Fibroblast of skin of left biceps (primary cell): ENCODE data around the gene CPNE2.

Experiments used
- DNase-seq, 2 experiments: peaks; one replicate each; pipeline ENCODE4 v3.0.0-alpha.2; 2013; ENCODE audit warnings: low read depth in 2 of 2

CPNE2 gene

DNA sequence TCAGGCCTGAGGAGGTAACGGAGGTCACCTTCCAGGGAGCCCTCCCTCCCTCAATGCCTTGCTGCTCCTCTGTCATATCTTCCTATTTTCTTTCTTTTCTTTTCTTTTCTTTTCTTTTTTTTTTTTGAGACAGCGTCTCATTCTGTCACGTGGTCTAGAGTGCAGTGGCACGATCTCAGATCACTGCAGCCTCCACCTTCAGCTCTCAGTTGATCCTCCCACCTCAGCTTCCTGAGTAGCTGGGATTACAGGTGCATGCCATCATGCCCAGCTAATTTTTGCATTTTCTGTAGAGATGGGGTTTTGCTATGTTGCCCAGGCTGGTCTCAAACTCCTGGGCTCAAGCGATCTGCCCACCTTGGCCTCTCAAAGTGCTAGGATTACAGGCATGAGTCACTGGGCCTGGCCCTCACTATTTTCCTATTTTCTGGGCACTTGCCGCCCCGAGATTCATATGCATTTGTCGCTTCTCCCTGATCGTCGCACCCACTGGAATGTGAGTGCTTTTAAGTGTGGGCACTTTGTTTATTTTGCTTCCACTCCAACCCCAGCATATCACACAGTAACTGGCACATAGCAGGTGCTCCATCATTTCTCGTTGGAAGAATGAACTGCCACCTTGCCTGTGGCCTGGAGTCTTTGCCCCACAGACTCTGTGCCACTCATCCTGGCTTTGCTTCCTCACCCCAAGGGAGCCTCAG lies 31.7 kb downstream of the CPNE2 start:
- DNase-seq = no peak

DNA sequence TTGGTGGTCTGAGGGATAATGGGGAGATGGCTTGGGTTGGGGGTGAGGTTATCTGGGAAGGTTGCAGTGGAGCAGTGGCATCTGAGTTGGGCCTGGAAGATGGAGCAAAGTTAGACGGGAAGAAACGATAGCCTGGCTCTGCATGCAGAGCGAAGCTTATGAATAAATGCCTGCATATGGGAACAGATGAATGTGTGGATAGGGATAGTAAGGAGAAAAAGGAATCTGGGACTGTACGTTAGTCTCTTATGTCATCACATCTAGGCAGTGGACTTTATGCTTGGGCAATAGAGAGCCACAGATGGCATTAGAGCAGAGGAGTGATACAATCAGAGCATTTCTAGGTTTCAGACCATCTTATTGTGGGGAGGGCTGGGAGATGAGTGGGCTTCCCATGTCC lies 33.0 kb downstream of the CPNE2 start:
- no peak for DNase-seq

DNA sequence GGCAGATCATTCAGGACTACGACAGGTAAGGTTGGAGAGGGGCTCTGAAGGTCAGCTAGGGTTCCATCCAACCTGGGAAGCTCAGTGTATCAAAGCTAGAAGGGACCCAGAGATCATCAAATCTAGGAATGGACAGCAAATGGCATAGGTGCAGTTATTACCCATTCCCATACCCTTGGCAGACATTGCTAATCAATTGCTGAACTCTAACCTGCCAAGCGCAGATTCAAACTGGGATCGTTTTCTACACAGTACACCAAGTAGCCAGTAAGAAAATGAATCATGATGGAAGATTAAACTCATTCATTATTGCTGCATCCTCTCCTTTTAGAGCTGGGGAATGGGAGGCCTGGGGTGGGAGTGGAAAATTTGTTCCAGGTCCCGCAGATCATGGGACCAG lies 33.6 kb downstream of the CPNE2 start:
- DNase-seq = no peak

DNA sequence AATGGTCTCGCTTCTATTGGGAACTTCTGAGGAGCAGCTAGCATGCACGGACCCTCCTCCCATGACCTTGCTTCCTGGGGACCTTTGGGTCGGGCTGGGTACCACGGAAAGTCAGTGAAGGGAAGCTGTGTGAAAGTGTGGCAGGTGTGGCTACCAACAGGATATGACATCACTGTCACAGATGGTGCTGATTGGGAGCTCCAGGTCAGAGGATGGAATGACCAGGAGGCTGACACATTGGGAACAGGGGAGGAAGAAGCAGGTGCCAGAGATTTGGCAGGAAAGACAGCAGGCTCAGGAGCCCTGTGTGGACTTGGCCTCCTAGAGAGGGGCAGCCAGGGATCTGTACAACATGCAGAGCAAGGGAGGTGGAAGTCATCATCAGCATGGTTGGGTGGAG lies 34.0 kb downstream of the CPNE2 start:
- no peak for DNase-seq

DNA sequence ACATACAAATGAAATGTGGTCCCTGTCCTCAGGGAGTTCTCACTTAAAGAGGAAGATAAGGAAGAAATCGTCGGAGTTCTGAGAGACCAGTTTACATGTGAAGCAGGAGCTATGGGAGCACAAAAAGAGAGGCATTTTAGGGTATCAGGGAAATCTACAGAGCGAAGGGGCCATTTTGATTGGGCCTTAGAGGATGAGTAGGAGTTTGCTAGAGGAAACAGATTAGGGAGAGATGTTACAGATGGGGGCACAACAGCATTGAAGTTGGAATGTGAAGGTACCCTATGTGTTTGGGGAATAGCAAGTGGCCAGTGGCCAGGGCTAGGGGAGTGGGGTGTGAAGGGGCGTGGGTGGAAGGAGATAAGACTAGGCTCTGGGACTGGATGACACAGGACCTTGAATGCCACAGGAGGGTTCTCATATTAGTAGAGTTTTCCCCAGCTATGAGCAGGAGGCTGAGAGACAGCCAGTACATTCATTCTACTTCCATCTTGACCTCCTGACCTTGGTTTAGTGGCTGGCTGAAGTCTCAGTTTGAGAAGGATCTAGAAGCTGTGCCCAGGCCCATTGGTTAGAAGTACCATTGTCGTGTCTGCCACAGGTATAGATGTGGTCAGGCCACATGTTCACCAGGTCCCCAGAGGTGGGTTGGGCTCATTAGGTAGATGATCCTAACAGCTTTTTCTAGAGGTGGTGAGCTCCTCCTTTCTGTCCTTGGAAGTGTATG lies 34.8 kb downstream of the CPNE2 start:
- DNase-seq = no peak

DNA sequence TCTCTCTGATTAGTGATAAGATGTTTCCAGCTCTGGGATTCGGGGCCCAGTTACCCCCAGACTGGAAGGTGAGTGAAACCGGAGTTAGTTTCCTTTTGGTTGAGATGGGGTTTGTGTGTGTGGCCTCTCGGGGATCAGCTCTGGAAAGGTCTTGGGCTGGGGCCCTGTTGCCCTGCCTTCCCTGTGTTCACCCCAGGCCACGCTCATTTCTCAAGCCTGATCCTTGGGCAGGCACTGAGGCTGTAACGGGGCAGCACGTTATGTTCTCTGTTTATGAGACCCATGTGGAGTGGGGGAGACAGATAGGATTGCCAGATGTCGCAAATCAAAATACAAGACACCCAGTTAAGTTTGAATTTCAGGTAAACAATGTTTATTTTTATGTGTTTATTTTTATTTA lies 35.5 kb downstream of the CPNE2 start:
- DNase-seq = no peak

DNA sequence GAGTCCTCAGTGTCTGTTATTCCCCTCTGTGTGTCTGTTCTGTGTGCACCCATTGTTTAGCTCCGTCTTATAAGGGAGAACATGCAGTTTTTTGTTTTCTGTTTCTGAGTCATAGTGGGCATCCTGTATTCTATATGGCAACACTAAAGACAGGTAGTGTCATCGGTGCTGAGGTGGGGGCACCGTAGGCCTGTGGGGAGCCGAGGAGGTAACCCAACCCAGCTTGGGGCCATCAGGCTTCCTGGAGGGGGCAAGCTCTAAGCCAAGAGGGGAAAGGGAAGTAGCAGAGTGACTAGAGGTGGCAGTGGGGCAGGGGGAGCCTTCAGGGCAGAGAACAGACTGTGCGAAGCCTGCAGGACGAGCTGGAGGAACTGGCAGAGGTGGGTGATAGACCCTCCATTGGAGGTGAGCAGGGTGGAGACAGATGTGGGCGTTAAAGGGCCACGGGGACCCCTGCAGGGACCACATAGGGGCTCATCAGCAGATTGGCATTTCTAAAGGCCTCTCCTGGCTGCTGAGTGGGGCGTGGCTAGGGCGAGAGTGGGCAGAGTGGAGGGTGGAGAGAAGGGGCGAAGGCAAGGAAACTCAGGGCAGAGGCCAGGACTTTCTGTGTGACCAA lies 36.5 kb downstream of the CPNE2 start:
- no peak for DNase-seq

DNA sequence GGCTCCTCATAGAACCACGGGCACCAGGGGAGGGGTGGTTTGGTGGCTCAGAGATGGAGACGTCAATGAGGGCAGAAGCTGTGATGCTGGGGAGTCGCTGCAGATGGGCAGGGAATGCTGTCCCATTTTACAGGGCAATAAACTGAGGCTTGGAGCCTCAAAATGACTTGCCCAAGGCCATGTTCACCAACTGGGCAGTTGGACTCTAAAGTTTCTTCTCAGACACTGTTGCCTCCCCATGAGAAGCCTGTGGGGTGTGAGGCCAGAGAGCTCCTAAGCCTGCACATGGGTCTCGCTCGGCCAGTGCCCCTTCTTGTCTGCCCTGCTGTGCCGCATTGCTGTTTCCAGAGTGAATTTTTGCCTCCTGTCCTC lies 38.6 kb downstream of the CPNE2 start:
- DNase-seq = no peak

DNA sequence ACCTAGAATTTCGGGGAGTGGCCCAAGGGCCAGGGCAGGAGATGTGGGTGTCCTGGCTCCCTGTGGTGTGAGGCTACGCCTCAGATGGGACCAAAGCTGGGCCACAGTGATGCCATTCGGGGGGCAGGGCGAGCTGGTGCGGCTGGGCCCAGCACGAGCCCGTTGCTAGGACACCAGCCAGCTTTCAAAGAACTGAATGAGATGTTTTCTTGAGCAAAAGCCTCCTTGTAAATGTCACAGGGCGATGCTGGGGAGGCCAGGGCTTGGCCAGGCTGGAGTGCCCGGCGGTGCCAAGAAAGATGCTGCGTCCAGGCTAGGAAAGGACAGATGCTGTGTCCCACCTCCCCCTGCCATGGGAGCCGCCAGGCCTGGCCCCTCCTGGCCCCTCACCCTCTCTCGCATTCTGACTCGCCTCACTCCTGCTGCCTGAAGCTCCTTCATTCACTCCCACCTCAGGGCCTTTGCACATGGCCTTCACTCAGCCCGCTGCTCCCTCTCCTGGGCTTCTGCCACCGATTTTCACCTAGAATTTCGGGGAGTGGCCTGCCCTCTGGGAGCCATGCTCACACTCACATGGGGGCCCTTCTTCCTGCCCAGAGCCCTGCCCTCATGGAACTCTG lies 39.1 kb downstream of the CPNE2 start:
- no peak for DNase-seq

DNA sequence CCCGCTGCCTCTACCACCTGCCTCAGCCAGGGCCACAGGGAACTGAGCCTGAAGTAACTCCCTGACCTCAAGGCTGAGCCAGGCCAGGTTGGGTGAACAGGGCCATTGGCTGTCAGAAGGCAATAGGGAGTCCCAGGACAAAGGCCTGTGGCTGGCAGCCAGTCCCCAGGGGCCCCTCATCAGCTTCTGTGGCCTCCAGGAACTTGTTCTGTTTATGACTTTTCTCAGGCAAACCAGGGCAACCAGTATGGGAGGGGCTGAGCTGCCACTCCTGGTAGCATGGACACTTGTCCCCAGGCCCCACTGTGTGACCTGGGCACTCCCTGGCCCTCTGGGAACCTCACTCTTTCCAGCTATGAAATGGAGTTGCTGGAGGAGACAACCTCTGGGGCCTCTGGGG lies 40.1 kb downstream of the CPNE2 start:
- DNase-seq = no peak

DNA sequence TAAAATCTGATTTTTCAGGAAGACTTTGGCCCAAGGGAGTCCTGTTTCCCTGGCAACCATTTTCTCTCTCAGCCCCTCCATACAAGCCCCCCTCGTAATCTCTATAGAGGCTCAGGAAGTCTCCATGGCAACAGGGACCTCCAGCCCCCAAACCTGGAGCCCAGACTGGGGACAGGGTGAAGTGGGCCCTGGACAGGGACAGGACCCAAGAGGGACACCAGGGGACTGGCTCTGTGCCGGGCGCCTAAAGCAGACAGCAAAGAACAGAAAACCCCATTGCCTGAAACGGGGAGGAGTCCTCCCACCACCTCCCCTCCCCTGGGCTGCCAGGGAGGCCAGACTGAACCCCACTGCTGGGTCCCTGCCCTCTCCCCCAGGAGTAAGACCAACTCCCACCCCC lies 40.6 kb downstream of the CPNE2 start:
- no peak for DNase-seq

DNA sequence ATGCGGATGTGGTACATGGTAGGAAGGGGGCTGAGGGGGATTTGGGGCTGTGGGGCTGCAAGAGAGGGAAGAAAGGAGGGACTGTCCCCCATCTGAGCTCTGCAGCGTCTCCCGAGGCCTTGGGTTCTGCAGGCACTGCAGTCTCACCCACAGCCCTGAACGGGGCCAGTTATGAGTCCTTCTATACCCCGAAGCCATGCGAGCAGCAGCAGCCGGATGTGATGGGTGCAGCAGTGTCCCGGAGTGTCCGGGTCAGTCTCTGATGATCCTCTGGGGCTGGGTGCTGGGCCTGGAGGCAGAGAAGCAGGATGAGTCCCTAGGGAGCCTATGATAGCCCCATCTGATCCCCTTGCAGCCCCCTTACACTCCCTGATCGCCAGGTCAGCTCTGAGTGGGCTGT lies 41.5 kb downstream of the CPNE2 start:
- DNase-seq = no peak

DNA sequence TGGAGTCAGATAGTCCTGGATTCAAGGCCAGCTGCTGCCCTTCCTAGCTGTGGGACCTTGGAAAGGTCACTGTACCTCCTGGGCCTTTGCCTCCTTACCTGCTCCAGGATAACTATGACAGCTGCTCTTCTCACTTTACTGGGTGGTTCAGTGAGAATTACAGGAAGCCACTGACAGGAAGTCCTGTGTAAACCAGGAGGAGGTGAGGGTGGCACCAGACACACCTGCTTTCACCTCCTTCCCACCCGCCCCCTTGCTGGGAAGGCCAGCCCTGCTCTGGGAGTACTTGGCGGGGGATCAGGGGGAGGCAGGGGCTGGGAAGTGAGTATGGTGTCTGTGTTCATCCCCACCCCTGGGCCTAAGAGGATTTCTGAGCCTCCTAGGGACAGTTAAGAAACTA lies 42.6 kb downstream of the CPNE2 start:
- no peak for DNase-seq

DNA sequence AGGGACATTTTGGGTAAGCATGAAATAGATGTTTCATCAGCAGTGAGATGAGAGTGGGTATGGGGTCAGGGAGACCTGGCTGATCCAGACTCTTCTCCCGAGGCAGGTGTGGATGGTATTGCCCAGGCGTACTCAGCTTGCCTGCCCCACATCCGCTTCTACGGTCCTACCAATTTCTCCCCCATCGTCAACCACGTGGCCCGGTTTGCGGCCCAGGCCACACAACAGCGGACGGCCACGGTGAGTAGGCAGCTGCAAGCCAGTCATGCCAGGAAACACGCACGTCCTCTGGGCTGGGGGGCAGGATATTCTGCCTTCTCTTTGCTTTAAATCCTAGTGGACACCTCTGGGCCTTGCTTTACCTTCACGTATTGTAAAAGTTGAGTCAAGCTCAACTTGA lies 44.7 kb downstream of the CPNE2 start:
- DNase-seq = no peak

DNA sequence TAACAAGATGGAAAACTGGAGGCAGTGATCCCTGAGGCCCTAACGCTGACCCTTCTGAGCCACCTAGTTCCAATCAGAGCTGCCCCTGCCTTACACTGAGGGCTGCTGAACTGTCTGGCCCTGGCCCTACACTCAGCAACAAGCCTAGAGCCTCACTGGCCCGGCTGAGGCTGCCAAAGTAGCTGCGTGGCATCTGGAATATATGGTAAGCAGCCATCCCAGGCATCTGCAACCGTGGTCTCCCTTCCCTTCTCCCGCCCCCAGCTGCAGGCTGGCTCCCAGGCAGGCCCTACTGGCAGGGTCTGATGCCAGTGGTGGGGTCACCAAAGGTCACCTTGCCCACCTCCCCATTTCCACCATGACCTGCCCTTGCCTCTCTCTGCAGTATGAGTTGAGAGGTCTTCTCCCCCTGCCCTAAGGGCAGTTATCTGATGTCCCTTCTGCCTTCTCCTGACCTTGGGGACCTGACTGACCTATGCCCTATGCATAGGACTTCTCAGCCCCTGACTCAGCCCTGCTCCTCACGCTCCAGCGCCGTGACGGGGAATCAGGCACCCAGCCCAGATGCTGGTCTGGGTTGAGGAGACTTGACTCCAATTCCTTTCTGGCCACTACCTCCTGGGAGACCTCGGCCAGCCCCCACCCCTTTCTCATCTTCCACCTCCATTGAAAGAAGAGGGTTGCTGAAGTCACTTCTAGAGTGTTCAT lies 45.3 kb downstream of the CPNE2 start:
- no peak for DNase-seq

DNA sequence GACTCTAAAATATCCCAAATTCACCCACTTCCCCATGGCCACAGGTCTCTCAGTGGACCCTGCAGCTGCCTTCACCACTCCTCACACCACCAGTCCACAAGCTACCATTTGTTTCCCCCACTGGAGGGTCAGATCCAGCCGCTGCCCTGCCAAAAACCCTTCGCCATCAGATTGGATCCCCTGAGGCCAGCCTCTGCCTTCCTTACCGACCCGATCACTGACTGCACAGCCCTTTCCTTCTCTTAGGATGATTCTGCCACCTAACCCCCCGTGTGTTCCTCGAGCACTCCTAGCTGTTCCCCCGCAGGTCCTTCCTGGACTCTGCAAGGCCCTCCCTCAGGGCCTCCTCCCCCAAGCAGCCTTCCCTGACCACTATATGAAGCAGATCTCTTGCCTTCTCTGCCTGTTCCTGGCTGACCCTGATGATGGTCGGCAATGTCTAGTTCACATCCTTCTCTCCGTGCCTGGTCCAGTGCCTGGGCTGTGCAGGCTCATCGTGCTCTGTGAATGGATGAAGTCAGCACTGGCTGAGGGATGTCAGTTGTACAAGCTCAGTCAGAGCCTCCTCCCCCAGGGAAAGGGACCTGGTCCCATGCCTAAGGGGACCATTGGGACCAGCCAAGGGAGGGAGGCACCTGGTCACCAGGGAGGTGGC lies 46.0 kb downstream of the CPNE2 start:
- no peak for DNase-seq

DNA sequence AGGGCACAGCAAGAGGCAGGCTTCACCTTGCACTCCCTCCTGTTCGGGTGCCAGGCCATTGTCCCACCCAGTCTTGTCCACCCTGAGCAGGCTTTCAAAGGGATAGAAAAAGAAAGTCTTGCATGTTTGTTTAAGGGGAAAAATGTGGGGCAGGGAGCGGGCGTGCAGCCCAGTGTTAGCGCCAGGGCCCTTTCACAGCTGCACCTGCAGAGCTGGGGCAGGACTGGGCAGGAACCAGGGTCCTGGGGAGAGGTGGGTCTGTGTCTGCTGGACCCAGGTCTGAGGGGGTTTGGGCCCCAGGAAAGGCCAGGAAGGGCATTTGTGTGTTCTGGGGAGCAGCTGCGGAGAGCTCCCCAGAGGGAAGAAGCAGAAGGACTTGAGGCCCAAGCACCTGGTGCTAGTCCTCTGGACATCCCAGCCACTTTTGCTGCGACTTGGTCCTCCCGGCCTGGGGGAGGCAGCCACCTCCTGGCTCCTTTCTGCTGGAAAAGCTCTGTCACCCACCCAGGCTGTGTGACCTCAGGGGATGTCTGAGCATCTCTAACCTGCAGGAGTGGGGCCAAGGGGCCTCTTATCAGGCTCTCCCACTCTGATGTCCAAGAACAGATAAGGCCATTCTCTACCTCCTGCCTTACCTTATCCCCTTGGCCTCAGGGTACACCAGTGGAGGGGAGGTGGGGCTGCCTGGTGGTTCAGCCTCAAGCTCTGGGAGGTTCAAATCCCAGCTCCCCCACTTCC lies 48.7 kb downstream of the CPNE2 start:
- DNase-seq = no peak

DNA sequence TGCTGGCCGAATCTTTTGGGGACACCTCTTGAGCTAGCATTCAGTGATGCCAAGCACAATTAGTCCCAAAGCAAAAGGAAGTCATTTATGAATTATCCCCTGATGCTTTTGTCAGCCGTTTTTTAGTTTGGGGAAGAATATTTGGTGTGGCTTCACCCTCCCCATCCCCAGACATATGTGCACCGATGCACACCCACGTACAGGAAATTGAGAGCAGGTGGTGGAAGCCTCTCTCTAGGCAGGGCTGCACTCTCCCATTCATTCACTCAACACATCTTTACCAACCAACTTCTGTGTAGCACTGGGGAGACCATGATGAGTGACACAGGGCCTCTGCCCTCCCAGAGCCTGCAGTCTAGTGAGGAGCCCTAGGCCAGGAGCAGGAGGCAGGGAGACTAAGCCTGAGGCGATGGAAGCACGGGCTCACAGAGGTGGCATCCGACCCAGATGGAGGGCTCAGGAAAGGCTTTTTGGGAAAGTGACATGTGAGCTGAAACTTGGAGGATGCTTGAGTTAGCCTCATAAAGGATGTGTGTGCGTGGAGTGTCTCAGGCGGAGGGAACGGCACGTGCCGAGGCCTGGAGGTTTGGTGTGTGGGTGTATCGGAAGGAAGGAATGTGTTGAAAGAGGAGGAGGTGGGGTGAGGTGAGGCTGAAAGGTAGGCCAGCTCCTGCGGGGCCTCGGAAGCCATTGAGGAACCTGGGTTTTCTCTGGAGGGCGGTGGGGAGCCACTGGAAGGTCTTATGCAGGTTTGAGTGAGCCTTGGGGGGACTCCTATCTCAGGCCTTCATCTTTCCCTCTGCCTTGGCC lies 49.6 kb downstream of the CPNE2 start:
- DNase-seq = no peak

DNA sequence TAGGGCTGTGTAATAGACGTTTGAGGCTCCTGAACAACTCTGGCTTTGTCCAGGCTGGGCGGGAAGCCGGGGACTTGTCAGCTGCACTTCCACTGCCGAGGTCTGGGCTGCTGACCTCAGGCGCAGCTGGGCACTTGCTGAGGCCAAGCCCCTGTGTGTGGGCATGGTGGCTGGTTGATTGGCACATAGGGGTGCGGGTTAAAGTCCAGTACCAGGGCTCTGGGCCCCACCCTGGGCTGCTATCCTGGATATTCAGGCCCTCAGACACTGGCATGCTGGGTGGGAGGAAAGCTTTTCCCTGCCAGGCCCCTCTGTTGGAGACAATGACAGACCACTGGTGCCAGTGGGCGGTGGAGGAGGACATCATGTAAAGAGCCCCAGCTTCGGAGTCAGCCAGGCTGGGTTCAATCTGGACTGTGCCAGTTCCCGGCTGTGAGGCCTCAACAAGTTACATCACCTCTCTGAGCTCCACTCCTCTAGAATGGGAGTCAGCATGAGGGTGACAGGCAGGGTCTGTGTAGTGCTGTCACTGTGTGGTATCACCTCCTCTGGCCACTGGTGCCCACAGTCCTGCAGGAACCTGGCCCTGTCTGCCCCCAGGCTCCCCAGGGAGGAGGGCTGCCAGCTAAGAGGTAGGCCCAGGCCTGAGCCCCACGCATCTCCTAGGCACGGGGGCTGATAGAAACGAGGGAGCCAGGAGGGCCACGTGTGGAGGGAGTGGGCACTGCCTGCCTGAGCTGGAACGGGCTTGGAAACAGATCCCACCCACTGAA lies 51.0 kb downstream of the CPNE2 start:
- DNase-seq = no peak
